ENCODE data around the gene TEX48.

The TEX48 gene

GRCh38 chr9:114666851-114667250 is 15.1 kb downstream of the TEX48 start:
- no peak for DNase-seq

DNA sequence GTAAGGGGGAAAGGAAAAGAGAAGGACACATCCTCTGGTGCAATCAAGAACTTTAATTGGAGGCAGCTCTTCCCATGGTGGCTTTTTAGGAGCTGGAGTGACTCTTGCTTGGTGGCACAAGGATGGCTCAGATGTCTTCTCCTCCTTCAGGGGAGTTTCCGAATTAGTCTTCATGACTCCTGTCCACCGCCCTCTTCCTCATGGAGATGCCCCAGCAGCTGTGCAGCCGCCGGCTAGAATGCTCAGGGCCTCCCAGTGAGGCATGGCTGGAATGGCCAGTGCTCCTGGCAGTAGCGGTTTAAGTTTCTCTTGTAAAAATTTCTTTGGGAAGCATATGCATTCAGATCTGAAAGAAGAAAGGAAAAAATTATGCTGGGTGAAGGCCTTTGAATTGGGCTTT is 15.6 kb downstream of the TEX48 start:
- DNase-seq: no peak

DNA sequence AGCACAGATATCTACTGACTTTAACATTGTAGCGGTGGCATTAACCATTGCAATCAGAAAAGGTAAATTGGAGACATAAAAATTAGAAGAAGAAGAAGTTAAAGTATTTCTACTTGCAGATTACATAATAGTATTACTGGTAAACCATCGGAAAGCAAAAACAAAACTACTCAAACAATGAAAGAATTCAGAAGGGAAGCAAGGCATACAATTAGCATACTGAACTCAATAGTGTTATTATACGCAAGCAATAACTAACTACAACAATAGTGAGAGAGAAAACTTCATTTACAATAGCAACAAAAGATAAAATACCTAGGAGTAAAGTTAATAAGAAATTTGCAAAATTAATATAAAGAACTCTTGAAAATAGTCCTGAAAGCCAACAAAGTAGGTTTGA is 17.8 kb downstream of the TEX48 start:
- no peak for DNase-seq

DNA sequence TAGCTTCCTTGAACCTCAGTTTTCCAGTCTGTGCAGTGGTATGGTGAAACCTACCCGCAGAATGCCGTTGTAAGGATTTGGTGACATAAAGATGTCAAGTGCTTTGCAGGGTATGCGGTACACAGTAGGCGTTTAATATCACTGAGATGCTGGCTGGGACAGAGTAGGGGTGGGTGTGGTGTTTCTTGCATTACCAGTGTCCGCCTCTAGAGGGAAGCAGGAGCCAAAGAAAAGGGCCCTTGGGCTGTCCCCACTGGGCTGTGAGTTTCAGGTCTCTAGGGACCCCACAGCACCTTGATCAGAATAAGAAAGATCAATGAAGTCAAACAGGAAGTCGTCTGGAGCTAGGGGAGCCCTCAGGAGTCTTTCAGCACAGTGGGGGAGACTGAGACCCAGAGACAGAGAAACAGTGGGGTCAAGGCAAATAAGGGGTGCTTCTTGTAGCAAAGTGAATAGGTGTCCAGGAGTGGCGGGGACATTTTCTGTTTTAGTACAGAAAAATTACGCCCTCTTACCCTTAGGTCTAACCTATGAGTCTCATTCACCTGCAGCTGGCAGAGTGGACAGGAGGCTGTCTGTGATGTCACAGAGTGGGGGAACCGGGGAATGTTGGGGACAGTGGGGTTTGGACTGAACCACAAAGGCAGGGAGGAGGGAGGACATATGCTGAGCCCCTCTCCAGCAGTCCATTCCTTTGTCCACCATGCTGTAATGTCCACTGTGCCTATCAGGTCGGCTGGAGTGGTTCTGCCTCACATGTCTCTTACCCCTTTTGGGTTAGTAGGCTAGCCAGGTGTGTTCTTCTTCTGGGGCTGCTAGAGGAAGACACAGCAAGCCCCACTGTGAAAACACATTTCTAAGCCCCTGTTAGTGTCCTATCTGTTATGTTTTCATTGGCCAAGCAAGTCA is 19.7 kb downstream of the TEX48 start:
- peak in 31 of 51 donors; percentile 2 to 60 (median 19) for DNase-seq

GRCh38 chr9:114657705-114658104 is 24.3 kb downstream of the TEX48 start, which contains the start of gene TEX53:
TSS of gene TEX53 (minus strand) at chr9:114657805. CDS start at chr9:114657774, 31 bp downstream.
- no peak for DNase-seq

DNA sequence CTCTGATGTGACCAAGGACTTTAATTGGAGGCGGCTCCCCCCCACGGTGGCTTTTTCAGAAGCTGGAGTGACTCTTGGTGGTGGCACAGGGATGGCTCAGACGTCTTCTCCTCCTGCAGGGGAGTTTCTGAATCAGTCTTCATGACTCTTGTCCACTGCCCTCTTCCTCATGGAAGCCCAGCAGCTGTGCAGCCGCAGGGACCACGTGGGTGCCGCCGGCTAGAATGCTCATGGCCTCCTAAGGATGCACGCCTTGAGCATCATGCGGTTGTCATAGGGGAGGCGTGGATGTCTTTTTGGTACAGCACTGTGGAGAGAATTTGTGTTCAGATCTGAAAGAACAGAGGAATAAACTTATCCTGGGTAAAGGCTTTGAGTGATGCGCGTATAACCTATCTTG is 25.7 kb downstream of the TEX48 start:
- DNase-seq: no peak

- no peak for DNase-seq
Observed at GRCh38 chr9:114655689-114656088, 26.3 kb downstream of the TEX48 start.

- peak in 44 of 51 donors; percentile 7 to 81 (median 36) for DNase-seq
Observed at GRCh38 chr9:114653556-114654159, 28.3 kb downstream of the TEX48 start.

DNA sequence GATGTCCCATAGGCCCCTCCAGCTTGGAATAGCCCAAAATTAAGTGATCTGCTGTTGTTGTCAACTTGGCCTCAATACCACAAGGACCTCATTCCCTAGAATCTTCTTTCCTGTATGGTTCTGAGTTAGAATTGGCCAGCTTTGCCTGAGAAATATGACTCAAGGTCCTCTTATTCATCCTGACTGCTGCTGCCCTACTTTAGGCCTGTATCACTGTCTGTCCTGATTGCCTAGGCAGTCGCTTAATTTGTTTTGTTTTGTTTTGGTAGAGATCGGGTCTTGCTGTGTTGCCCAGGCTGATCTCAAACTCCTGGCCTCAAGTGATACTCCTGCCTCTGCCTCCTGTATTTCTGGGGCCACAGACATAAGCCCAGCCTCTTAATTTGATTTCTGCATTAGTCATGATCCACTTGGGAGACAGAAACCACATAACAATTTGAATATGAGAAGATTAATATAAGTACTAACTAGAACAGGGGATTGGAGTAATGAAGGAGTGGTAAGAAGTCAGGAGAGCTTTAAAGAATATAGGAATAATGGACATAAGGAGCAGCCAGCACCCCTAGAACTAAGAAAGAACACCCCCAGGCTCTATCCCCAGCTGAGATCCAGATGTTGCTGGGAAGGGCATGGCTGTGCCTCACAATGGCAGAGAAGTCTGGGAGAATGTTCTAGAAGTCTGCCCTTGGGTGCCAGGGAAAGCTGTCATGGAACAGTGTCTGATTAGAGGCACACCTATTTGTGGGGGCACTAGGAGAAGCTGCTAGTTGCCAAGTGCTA is 29.0 kb downstream of the TEX48 start:
- DNase-seq: peak in 2 of 51 donors; percentile 6 to 18

GRCh38 chr9:114643896-114644295 is 38.1 kb downstream of the TEX48 start:
- DNase-seq: no peak

DNA sequence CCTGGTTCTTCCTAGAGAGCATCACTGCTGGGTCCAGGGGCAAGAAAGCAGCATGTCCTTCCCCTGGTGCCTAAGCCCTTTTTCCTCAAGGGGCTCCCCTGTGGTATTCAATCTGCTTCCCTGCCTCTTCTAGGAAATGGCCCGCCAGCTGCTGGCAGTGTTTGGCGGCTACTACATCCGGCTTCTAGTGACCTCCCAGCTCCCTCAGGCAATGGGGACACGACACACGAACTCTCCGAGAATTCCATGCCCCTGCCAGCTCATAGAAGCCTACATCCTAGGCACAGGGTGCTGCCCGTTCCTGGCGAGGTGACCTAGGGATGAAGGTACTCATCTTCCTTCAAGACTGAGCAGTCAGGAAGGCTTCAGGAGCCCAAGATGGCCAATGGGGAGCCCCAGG is 39.0 kb downstream of the TEX48 start:
- no peak for DNase-seq

DNA sequence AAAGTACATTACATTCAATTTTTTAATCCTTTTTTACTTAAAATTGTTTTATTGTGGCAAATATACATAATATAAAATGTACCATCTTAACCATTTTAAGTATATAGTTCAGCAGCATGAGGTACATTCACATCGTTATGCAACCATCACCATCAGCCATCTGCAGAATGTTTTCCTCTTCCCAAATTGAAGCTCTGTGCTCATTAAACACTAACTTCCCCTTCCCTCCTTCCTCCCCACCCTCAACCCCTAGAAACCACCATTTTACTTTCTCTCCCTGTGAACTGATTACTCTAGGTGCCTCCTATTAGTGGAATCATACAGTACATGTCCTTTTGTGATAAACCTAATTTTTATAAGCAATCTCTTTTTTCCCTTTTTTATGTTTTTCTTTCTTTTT is 40.0 kb downstream of the TEX48 start:
- no peak for DNase-seq

- peak in 6 of 51 donors; percentile 2 to 29 (median 9) for DNase-seq
Observed at GRCh38 chr9:114638404-114638803, 43.6 kb downstream of the TEX48 start.

- DNase-seq: no peak
Observed at GRCh38 chr9:114634387-114634786, 47.6 kb downstream of the TEX48 start.

DNA sequence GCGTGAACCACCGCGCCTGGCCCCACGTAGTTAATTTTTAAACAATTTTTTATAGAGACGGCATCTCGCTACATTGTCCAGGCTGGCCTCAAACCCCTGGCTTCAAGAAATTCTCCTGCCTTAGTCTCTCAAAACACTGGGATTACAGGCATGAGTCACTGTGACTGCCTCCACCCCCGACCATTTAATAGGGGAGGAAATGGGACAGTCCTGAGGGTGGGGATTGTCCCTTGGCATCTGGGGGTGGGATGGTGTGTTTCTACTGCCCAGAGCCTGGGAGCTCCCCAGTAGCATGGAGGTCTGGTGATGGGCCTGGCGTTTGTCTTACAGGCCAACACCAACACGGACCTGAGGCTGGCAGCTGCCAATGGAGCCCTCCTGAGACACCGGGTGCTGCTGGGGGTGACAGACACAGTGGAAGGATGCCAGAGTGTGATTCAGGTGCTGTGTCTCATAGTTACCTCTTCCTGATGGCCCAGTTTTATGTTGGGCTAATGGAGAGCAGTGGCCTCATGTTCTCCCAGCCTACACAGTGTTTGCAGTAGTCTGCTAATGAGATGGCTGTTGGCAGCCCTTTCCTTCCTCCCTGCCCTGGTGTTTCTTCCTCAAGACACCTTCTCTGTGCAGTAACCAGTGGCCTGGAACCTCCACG is 48.4 kb downstream of the TEX48 start:
- DNase-seq: no peak

- DNase-seq: no peak
Observed at GRCh38 chr9:114631166-114631565, 50.8 kb downstream of the TEX48 start.

GRCh38 chr9:114629563-114630090 is 52.4 kb downstream of the TEX48 start:
- peak in 1 of 51 donors; percentile 46 for DNase-seq

DNA sequence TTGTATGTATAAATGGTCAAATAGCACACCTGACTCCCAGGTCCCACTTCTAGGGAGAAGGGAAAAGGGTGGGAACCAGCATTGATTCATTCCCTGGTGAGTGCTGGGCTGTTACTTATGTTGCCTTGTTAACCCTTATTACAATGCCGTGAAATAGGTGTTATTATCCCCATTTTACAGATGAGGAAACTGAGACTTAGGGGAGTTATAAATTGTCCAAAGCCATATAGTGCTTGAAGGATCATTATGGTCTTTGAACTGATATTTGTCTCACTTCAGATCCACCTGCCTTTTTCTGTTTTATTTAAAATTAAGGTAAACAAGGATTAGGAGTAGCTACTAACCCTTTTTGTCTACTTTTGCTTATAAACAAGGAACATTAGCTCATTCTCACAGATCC is 54.4 kb downstream of the TEX48 start:
- no peak for DNase-seq

DNA sequence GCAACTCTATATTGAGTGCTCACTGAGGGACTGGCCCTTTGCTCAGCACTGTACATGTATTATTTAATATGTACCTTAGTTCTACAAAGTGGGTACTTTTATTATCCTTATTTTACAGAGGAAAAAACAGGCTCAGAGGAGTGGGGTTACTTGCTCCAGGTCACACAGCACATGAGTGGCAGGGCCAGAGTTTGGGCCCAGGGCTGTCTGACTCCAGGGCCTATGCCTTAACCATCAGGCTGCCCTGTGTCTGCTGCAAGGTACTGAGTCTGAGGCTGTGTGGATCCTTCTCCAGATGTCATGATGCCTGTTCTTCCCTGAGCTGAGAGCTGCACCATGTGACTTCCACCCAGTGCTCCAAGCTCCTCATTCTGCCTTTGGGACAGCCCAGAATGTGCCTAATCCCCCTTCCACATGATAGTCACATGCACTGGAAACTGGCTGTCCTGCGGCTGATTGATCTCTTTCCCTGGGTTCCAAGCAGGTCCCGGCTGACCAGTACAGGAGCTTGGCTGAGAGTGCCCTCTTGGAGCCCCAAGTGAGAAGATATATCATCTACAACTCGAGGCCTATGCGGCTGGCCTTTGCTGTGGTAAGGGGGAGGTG is 55.5 kb downstream of the TEX48 start:
- no peak for DNase-seq

- no peak for DNase-seq
Observed at GRCh38 chr9:114624677-114625076, 57.3 kb downstream of the TEX48 start.

Measured in hypothalamus (tissue), 51 donors.